ENCODE measurements around the gene ZNF598. TPM values are rescaled to one million over a fixed set of nuclear protein-coding genes. Genes with fewer than 3 reads are reported as not detected.

ZNF598 gene
- total and polyA plus RNA-seq, 2 experiments from 2014 or later = 8.5 to 48.6 TPM

GRCh38 chr16:2056077-2056476 is 46.5 kb upstream of the ZNF598 start:
- TF ChIP-seq, protein P1, sequence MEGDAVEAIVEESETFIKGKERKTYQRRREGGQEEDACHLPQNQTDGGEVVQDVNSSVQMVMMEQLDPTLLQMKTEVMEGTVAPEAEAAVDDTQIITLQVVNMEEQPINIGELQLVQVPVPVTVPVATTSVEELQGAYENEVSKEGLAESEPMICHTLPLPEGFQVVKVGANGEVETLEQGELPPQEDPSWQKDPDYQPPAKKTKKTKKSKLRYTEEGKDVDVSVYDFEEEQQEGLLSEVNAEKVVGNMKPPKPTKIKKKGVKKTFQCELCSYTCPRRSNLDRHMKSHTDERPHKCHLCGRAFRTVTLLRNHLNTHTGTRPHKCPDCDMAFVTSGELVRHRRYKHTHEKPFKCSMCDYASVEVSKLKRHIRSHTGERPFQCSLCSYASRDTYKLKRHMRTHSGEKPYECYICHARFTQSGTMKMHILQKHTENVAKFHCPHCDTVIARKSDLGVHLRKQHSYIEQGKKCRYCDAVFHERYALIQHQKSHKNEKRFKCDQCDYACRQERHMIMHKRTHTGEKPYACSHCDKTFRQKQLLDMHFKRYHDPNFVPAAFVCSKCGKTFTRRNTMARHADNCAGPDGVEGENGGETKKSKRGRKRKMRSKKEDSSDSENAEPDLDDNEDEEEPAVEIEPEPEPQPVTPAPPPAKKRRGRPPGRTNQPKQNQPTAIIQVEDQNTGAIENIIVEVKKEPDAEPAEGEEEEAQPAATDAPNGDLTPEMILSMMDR (conservative IDR thresholded peaks at IDR 0.05; ENCODE audit: low read depth in 2 of 2) = peak in 1 of 2 experiments; percentile 36; a peak in 2 of 4 replicates
- TF ChIP-seq ZNF114 (CRISPR knock-in tag; IDR thresholded peaks at IDR 0.05) = no peak
- no peak for TF ChIP-seq EZH2phosphoT487 (IDR thresholded peaks at IDR 0.05; ENCODE audit: unreplicated experiment)
- ATAC-seq = peak; percentile 50
- Histone ChIP-seq H4K20me1 (replicated peaks; ENCODE audit: insufficient read depth) (no peaks in the 10 kb centered on the region; the same call in 1 of the 2 replicates), H3K4me3 (no peak overlapping the region), H3K4me1 (ENCODE audit: insufficient read depth) (no peaks in the 10 kb centered on the region), H3K27ac (ENCODE audit: low read depth) (no peak overlapping the region), H3K9me2 (ENCODE audit: insufficient read depth) (no peaks in the 10 kb centered on the region), H3K4me2 (no peak overlapping the region), H3K36me3 (ENCODE audit: insufficient read depth) (no peaks in the 10 kb centered on the region; the same call in 1 of the 2 replicates), H3K79me2 (replicated peaks; ENCODE audit: insufficient read depth) (no peaks in the 10 kb centered on the region), H2AFZ (no peak overlapping the region), H3F3A (replicated peaks; ENCODE audit: low read depth) (no peaks in the 10 kb centered on the region), H3K27me3 (ENCODE audit: insufficient read depth) (no peaks in the 10 kb centered on the region)
- Mint-ChIP-seq H3K27me3 (ENCODE audit: insufficient read depth, low read depth, poor library complexity) (peaks cover 5% of the 10 kb centered on the region), H3K9me3 (no peaks in the 10 kb centered on the region), H3K4me3 (no peak overlapping the region), H3K27ac (no peak overlapping the region), H3K36me3 (ENCODE audit: low read depth) (peaks cover 19% of the 10 kb centered on the region), H3K4me1 (no peaks in the 10 kb centered on the region)
- DNase-seq (ENCODE audit: low spot score) = no peak

DNA sequence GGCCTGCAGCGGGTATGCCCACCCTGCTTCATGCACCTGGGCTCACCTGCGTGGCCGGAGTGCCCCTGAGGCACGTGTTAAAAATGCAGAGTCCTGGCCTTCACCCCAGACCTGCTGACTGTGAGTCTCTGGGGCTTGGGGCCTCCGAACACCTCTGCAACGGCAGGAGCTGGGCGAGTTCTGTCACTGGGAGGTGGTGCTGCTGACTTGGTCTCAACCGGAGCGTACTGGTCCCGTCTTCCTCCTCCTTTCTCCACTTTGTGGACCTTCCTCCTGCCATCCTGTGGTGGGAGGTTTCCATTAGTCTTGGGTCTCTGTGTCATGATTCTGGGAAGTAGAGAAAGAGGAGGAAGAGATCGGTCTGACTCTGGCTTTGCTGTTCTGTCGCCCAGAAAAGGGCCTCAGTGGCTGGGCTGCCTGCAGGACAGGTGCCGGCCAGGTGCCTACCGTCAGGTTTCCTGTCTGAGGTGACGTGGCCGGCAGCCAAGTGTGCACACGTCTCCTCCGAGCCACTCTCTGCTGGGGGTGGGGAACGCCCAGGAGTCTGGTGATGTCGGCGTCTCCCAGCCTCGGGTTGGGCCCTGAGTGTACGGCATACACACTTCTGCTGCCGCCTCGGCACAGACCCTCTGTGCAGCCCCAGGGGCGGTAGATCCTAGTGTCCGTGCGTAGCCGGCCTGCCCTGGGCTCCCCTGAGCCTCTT is 45.1 kb upstream of the ZNF598 start:
- peaks cover 5% of the 10 kb centered on the region for H3K27me3 Mint-ChIP-seq (ENCODE audit: insufficient read depth, low read depth, poor library complexity)
- no peak overlapping the region for H3K27ac Mint-ChIP-seq
- DNase-seq (ENCODE audit: low spot score) (no peak), ATAC-seq (no peak)
- no peaks in the 10 kb centered on the region for H3K4me1 Mint-ChIP-seq
- Histone ChIP-seq H2AFZ (no peak overlapping the region), H3K79me2 (replicated peaks; ENCODE audit: insufficient read depth) (no peaks in the 10 kb centered on the region), H4K20me1 (replicated peaks; ENCODE audit: insufficient read depth) (no peaks in the 10 kb centered on the region), H3K4me3 (no peak overlapping the region), H3F3A (replicated peaks; ENCODE audit: low read depth) (no peaks in the 10 kb centered on the region), H3K9me2 (ENCODE audit: insufficient read depth) (no peaks in the 10 kb centered on the region), H3K36me3 (ENCODE audit: insufficient read depth) (no peaks in the 10 kb centered on the region; the same call in 1 of the 2 replicates), H3K27me3 (ENCODE audit: insufficient read depth) (no peaks in the 10 kb centered on the region), H3K4me2 (no peak overlapping the region), H3K4me1 (ENCODE audit: insufficient read depth) (no peaks in the 10 kb centered on the region), H3K27ac (ENCODE audit: low read depth) (no peak overlapping the region)
- H3K4me3 Mint-ChIP-seq = no peak overlapping the region
- peaks cover 23% of the 10 kb centered on the region for H3K36me3 Mint-ChIP-seq (ENCODE audit: low read depth)
- no peaks in the 10 kb centered on the region for H3K9me3 Mint-ChIP-seq
- TF ChIP-seq CREB1 (CRISPR knock-in tag; IDR thresholded peaks at IDR 0.05; ENCODE audit: low read depth) = no peak
- no peak for TF ChIP-seq EZH2phosphoT487 (IDR thresholded peaks at IDR 0.05; ENCODE audit: unreplicated experiment)
- TF ChIP-seq NANOG (IDR thresholded peaks at IDR 0.05; ENCODE audit: borderline replicate concordance) = no peak
- no peak for TF ChIP-seq REST (IDR thresholded peaks at IDR 0.05; ENCODE audit: unreplicated experiment)
- no peak for TF ChIP-seq POLR2AphosphoS5 (IDR thresholded peaks at IDR 0.05; ENCODE audit: low read depth)
- TF ChIP-seq, protein P1 (conservative IDR thresholded peaks at IDR 0.05; ENCODE audit: low read depth in 2 of 2) = no peak
- TF ChIP-seq ZNF114 (CRISPR knock-in tag; IDR thresholded peaks at IDR 0.05) = no peak
- no peak for TF ChIP-seq EZH2 (IDR thresholded peaks at IDR 0.05; ENCODE audit: low read depth, unreplicated experiment)

Data from GM23338 (cell line).